Activated naive CD8-positive, alpha-beta T cell treated with anti-CD3 and anti-CD28 coated beads for 36 hours (primary cell): Measurements from ENCODE around the gene PCED1A. TPM values are rescaled to one million over a fixed set of nuclear protein-coding genes. Genes with fewer than 3 reads are reported as not detected.

ENCODE experiments used
- DNase-seq: peaks from one replicate; pipeline ENCODE4 v3.0.0; 2021
- H3K27ac Mint-ChIP-seq: one replicate; pipeline ENCODE4 v1.8.0; 2022; ENCODE audit warnings: mild to moderate bottlenecking, moderate library complexity, mixed read lengths
- H3K27me3 Mint-ChIP-seq: one replicate; pipeline ENCODE4 v1.8.0; 2022; ENCODE audit warnings: mild to moderate bottlenecking, mixed read lengths
- H3K36me3 Mint-ChIP-seq: one replicate; pipeline ENCODE4 v1.8.0; 2021; ENCODE audit warnings: mild to moderate bottlenecking, mixed read lengths
- H3K4me1 Mint-ChIP-seq: one replicate; pipeline ENCODE4 v1.8.0; 2021; ENCODE audit warnings: mixed read lengths
- H3K4me3 Mint-ChIP-seq: one replicate; pipeline ENCODE4 v1.8.0; 2022; ENCODE audit warnings: mild to moderate bottlenecking, moderate library complexity, mixed read lengths
- H3K9me3 Mint-ChIP-seq: one replicate; pipeline ENCODE4 v1.8.0; 2022; ENCODE audit warnings: mixed read lengths
- total RNA-seq, 2 experiments: library from RNA; stranded (reverse); gene quantifications; one replicate each; pipeline ENCODE4 v1.2.3, GENCODE V29; 2021

Gene PCED1A
- 10 to 100 TPM; 24.2 to 26.3 TPM for total RNA-seq

- Mint-ChIP-seq H3K27ac (peak within 1 kb of the TSS; percentile 86), H3K4me3 (peak within 1 kb of the TSS; percentile 76), H3K27me3 (no peaks in the 10 kb centered on the region), H3K36me3 (peaks cover 20% of the 10 kb centered on the region), H3K4me1 (peaks cover 23% of the 10 kb centered on the region), H3K9me3 (peaks cover 2% of the 10 kb centered on the region)
- DNase-seq, result peak; percentile 94
These were observed at the start of gene PCED1A, which contains the start of gene VPS16 for GRCh38 chr20:2840138-2840966. Gene PCED1A (minus strand): TSS chr20:2840655. CDS start chr20:2839912, 743 bp downstream. Gene VPS16 (plus strand): TSS chr20:2840745. CDS start chr20:2840775, 30 bp downstream.

- Mint-ChIP-seq H3K9me3 (no peaks in the 10 kb centered on the region), H3K4me3 (no peak overlapping the region), H3K4me1 (peaks cover 53% of the 10 kb centered on the region), H3K27me3 (no peaks in the 10 kb centered on the region), H3K36me3 (peaks cover 35% of the 10 kb centered on the region), H3K27ac (no peak overlapping the region)
- no peak for DNase-seq
These were observed 49.3 kb upstream of the PCED1A start for GRCh38 chr20:2889797-2890196.

- no peak for DNase-seq
- Mint-ChIP-seq H3K4me3 (no peak overlapping the region), H3K9me3 (no peaks in the 10 kb centered on the region), H3K27me3 (no peaks in the 10 kb centered on the region), H3K4me1 (peaks cover 58% of the 10 kb centered on the region), H3K27ac (no peak overlapping the region), H3K36me3 (peaks cover 30% of the 10 kb centered on the region)
These were observed 48.8 kb upstream of the PCED1A start for GRCh38 chr20:2889209-2889608.

GRCh38 chr20:2888224-2888955, 47.9 kb upstream of the PCED1A start:
- H3K9me3 Mint-ChIP-seq, result no peaks in the 10 kb centered on the region

DNA sequence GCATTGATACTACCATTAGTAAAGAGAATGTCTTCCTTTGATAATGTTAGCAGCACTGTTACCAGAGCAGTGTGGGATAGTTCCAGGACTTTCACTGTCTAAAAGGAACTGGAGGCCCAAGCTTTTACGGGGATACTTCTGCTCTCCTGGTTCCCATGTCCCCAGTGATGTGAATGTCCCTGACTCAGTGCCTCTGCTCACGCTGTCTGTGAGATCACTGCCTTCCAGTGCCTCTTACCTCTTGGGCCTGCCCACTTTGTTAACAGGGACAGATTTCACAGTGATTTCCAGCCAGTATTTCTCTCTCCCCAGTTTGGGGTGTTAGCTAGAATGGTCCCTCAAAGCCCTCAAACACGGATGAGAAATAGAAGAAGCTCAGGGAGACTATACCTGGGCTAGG, 47.3 kb upstream of the PCED1A start:
- H3K27me3 Mint-ChIP-seq, result no peaks in the 10 kb centered on the region
- no peak for DNase-seq
- H3K27ac Mint-ChIP-seq, result no peak overlapping the region
- H3K9me3 Mint-ChIP-seq, result no peaks in the 10 kb centered on the region
- no peak overlapping the region for H3K4me3 Mint-ChIP-seq
- peaks cover 65% of the 10 kb centered on the region for H3K4me1 Mint-ChIP-seq
- peaks cover 29% of the 10 kb centered on the region for H3K36me3 Mint-ChIP-seq

More at GRCh38 chr20:2888224-2888955, 47.9 kb upstream of the PCED1A start:
- Mint-ChIP-seq H3K27me3 (no peaks in the 10 kb centered on the region), H3K4me1 (peaks cover 65% of the 10 kb centered on the region), H3K27ac (no peak overlapping the region), H3K36me3 (peaks cover 32% of the 10 kb centered on the region), H3K4me3 (no peak overlapping the region)
- no peak for DNase-seq

GRCh38 chr20:2883726-2884637, 43.5 kb upstream of the PCED1A start:
- no peak for DNase-seq
- Mint-ChIP-seq H3K9me3 (no peaks in the 10 kb centered on the region), H3K4me3 (no peak overlapping the region), H3K36me3 (peaks cover 22% of the 10 kb centered on the region), H3K27me3 (no peaks in the 10 kb centered on the region), H3K4me1 (peaks cover 45% of the 10 kb centered on the region), H3K27ac (no peak overlapping the region)

- H3K36me3 Mint-ChIP-seq, result peaks cover 32% of the 10 kb centered on the region
- peaks cover 45% of the 10 kb centered on the region for H3K4me1 Mint-ChIP-seq
- no peaks in the 10 kb centered on the region for H3K27me3 Mint-ChIP-seq
- no peak for DNase-seq
- no peaks in the 10 kb centered on the region for H3K9me3 Mint-ChIP-seq
- H3K4me3 Mint-ChIP-seq, result no peak overlapping the region
- H3K27ac Mint-ChIP-seq, result peak overlapping the region; percentile 38
These were observed 40.2 kb upstream of the PCED1A start for GRCh38 chr20:2880650-2881049.

GRCh38 chr20:2879146-2879545, 38.7 kb upstream of the PCED1A start:
- Mint-ChIP-seq H3K27ac (no peak overlapping the region), H3K4me1 (peaks cover 45% of the 10 kb centered on the region), H3K27me3 (no peaks in the 10 kb centered on the region), H3K9me3 (no peaks in the 10 kb centered on the region), H3K36me3 (peaks cover 37% of the 10 kb centered on the region), H3K4me3 (no peak overlapping the region)
- DNase-seq, result no peak

- no peak for DNase-seq
- H3K9me3 Mint-ChIP-seq, result no peaks in the 10 kb centered on the region
- H3K27ac Mint-ChIP-seq, result no peak overlapping the region
- no peaks in the 10 kb centered on the region for H3K27me3 Mint-ChIP-seq
- H3K4me1 Mint-ChIP-seq, result peaks cover 39% of the 10 kb centered on the region
- peaks cover 34% of the 10 kb centered on the region for H3K36me3 Mint-ChIP-seq
- H3K4me3 Mint-ChIP-seq, result no peak overlapping the region
These were observed 38.1 kb upstream of the PCED1A start for GRCh38 chr20:2878515-2878914.

DNA sequence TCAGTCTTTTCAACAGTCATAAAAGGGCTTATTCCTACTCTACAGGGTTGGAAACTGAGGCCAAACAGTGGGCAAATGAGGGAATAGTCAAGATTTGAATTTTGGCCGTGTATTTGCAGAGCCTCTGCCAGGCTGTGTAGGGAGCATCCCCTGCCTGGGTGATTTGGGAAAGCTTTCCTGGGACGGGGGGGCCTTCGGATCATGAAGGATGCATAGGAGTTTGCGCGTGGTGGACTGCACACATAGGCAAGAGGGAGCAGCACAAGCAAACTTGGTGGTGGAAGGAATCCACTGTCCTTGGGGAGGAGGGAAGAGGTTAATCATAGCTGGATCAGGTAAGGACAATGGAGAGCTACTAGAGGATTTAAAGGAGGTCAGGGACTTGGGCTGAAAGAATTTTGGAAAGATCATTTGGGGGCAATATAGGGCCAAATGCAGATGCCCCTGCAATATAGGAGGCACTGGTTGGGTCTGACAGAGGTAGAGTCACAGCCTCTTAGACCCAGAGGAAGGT, 35.3 kb upstream of the PCED1A start:
- no peak overlapping the region for H3K4me3 Mint-ChIP-seq
- no peak for DNase-seq
- H3K27ac Mint-ChIP-seq, result no peak overlapping the region
- peaks cover 31% of the 10 kb centered on the region for H3K36me3 Mint-ChIP-seq
- H3K9me3 Mint-ChIP-seq, result no peaks in the 10 kb centered on the region
- no peaks in the 10 kb centered on the region for H3K27me3 Mint-ChIP-seq
- H3K4me1 Mint-ChIP-seq, result peaks cover 53% of the 10 kb centered on the region

GRCh38 chr20:2874456-2874855, 34.0 kb upstream of the PCED1A start:
- peak overlapping the region; percentile 89 for H3K4me3 Mint-ChIP-seq
- peaks cover 29% of the 10 kb centered on the region for H3K36me3 Mint-ChIP-seq
- no peaks in the 10 kb centered on the region for H3K27me3 Mint-ChIP-seq
- H3K9me3 Mint-ChIP-seq, result no peaks in the 10 kb centered on the region
- peak overlapping the region; percentile 60 for H3K27ac Mint-ChIP-seq
- DNase-seq, result no peak
- H3K4me1 Mint-ChIP-seq, result peaks cover 59% of the 10 kb centered on the region

DNA sequence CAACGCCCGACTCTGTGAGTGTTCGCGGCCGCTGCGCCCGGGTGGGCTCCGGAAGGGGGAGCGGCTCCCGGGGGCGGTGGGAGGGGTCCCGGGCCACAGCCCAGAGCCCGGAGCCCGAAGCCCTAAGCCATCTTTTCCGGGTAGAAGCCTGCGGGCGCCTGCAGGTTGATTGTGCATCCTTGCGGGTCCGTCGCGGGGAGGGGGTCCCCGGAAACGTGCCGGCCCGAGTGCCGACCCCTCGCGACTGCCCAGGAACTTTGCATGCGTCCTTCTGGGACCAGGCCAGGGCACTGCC, 33.2 kb upstream of the PCED1A start:
- no peaks in the 10 kb centered on the region for H3K27me3 Mint-ChIP-seq
- H3K27ac Mint-ChIP-seq, result peak overlapping the region; percentile 84

DNA sequence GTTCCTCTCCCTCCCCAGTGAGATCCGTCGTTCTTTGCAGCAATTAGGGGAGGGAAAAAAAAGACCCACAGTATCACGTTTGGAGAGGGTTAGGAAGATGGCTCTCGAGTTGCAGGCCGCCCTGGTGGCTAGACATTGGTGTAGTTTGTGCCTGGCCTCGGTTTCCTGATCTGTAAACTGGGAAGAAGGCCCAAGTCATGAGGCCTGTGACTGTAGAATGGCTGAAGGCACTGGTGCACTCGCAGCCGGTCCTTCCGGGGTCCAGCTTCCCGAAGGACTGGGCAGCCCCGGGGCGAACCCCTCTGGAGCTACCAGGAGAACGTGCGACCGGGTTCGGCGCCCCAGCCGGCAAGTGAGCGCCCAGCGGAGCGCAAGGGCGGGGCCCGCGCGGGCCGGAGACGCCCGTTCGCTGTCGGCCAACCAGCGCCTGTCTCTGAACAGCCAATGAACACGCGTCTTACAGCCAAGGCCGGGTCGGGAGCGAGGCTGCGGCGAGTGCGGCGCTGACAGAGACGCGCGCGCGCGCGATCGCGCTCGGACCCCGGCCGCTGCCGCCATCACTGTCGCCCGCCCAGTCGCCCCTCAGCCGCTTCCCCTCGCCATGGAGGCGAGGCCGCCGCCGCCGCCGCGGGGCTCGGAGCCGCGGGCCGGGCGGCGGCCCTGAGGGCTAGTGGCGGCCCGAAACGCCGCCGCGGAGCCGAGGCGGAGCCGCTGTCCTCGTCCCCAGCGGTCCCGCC, 32.7 kb upstream of the PCED1A start, which contains the start of gene PTPRA:
PTPRA (plus strand) TSS at position 472 of the 737 bp plus-strand sequence. CDS start 90,797 bp downstream, outside the sequence.
- Mint-ChIP-seq H3K4me1 (peaks cover 59% of the 10 kb centered on the region), H3K27ac (peak within 1 kb of the TSS; percentile 97), H3K4me3 (peak within 1 kb of the TSS; percentile 89), H3K9me3 (no peaks in the 10 kb centered on the region), H3K36me3 (peaks cover 27% of the 10 kb centered on the region), H3K27me3 (no peaks in the 10 kb centered on the region)
- DNase-seq, result peak; percentile 95

More for the DNA sequence above, 33.2 kb upstream of the PCED1A start:
- Mint-ChIP-seq H3K9me3 (no peaks in the 10 kb centered on the region), H3K4me3 (peak overlapping the region; percentile 89), H3K36me3 (peaks cover 29% of the 10 kb centered on the region), H3K4me1 (peaks cover 62% of the 10 kb centered on the region)
- DNase-seq, result peak; percentile 77

DNA sequence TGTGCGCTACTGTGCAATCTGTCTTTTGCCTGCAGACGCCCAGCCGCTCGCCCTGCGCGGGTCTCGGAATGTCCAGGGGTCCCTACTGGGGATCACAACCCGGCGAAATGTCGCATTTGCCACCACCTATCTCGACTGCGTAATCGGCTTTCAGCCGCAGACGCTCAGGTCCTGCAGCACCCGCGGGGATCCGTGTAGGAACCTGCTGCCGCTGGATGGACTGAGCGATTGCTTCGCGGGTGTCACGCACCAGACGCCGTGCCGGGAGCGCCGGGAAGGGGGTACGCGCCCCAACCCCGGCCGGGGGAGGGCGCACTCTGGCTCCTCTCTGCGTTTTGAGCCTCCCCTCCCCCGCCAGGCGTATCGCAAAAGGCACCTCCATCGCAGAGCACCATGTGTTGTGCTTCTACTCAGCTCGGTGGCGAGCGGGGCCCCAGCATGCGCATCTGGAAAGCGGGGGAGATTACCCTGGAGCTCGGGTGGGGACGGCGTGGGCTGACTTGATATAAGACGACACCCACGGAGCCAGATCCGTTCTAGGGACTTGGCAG, 32.1 kb upstream of the PCED1A start:
- peaks cover 26% of the 10 kb centered on the region for H3K36me3 Mint-ChIP-seq
- no peaks in the 10 kb centered on the region for H3K9me3 Mint-ChIP-seq
- peak; percentile 83 for DNase-seq
- peaks cover 64% of the 10 kb centered on the region for H3K4me1 Mint-ChIP-seq
- no peaks in the 10 kb centered on the region for H3K27me3 Mint-ChIP-seq
- peak overlapping the region; percentile 97 for H3K27ac Mint-ChIP-seq
- peak overlapping the region; percentile 89 for H3K4me3 Mint-ChIP-seq
